Transverse colon (tissue), 3 donors: ENCODE data around the gene GLTPD2.

Source experiments
- POLR2A ChIP-seq: fragments of 450-650 bp; IDR thresholded peaks from one replicate; pipeline ENCODE4 v1.6.1; 2016; ENCODE audit warnings: antibody characterized with exemption, mild to moderate bottlenecking, moderate library complexity
- TF ChIP-seq, protein P1 (sequence below), 5 experiments: fragments of 200-600 bp in 3 of 5; fragments of 450-650 bp in 2 of 5; sonication (generic) in 3 of 5; IDR thresholded peaks; 1 replicate in 2 of 5; 2 replicates in 3 of 5; pipeline ENCODE4 v1.5.1; 2016 to 2017; ENCODE audit warnings: antibody characterized with exemption in 5 of 5, inconsistent platforms in 3 of 5, mild to moderate bottlenecking in 2 of 5, moderate library complexity in 1 of 5

DNA sequence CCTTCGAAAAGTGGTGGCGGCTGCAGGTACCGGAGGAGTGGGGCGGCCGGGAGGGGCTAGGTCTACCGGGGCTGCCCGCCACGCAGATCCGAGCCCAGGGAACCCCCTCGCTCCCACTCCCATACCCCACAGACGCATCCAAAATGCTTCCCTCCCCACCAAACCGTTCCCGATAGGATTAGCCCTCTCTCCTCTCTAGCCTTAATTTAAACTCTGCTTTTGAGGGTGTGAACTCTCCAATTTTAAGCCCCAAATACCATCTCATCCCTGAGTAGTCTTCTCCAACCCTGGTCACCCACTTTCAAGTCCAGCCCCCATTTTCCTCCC is 48.8 kb upstream of the GLTPD2 start:
- TF ChIP-seq POLR2A = no peak
- TF ChIP-seq, protein P1, sequence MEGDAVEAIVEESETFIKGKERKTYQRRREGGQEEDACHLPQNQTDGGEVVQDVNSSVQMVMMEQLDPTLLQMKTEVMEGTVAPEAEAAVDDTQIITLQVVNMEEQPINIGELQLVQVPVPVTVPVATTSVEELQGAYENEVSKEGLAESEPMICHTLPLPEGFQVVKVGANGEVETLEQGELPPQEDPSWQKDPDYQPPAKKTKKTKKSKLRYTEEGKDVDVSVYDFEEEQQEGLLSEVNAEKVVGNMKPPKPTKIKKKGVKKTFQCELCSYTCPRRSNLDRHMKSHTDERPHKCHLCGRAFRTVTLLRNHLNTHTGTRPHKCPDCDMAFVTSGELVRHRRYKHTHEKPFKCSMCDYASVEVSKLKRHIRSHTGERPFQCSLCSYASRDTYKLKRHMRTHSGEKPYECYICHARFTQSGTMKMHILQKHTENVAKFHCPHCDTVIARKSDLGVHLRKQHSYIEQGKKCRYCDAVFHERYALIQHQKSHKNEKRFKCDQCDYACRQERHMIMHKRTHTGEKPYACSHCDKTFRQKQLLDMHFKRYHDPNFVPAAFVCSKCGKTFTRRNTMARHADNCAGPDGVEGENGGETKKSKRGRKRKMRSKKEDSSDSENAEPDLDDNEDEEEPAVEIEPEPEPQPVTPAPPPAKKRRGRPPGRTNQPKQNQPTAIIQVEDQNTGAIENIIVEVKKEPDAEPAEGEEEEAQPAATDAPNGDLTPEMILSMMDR (IDR thresholded peaks at IDR 0.05) = no peak
